Stimulated activated naive CD8-positive, alpha-beta T cell treated with anti-CD3 and anti-CD28 coated beads, Interleukin-15, Interleukin-2, amounts not matched to agents 100 U/mL and 50 U/mL, for 24 hours (primary cell): ENCODE measurements around the gene CIDEB.

ENCODE experiments used
- ATAC-seq: fragments of 150-1000 bp; cut with Tn5 transposase; one replicate; pipeline ENCODE4 v1.10.0; 2021
- DNase-seq: peaks from one replicate; pipeline ENCODE4 v3.0.0; 2021

Gene CIDEB

DNA sequence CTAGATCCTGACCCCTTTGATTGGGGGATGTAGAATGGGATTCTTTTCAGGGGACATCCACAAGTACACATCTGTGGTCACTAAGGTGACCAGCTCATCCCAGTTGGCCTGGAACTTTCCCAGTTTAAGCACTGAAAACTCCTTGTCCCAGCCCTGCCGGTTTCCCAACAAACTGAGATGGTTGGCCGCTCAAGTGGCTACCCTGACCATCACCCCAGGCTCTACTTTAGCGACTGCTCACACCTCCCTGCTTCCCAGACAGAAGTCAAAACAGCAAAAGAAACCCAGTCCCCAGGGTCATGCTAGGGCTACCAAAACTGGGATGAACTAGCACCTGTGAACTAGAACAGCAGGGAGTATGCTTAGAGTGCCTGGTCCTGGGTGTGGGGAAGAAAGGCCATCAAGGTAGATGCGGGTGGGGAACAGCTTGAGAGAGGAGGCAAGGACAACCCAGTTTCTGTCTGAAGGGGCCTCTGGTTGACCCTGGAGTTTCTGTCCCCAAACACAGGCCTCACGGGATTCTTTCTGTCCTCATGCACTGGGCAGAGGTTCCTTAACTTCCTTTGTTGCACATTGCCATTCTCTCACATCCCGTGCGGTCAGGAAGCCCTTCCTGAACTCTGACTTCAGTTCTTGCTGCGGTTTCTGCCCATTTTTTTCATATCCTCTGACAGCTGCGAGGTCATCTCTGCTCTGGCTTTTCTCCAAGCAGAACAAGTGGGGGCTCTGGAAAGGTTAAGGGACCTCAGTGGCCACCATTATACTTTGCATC, 5.1 kb upstream of the CIDEB start:
- DNase-seq (peak; percentile 35), ATAC-seq (no peak)

DNA sequence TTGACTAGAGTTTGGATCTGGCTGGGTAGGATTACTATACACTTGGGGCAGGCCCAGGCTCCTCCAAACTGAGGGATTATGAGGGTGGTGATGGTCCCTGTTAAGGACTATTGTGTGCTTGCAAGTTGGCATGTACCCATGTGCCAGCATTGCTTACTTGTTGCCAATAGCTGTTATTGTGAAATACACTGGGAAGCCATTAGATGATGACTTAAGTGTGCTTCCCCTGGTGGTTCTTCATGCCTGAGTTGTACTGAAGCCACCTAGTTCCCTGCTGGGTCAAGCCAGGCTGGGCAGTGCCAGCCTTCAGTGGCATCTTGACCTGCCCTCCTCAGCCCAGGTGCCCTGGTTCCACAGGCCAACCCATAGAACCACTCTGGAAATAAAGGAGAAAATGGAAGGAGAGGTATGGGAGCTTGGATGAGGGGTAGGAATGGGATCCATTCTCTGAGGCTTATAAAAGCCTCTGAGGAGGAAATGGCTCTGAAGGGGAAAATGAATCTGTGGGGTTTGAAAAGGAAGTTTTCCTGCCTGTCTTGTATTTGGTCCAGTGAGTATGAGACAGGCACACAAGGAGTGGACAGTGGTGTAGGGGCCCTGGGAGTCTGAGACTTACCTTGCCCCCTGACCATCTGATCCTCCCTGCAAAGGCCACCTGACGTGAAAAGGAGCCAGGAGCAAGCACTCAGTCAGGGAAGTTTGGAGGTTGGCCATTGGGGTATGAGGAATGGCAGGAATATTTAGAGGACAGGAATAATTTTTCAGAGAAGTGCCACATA, 4.2 kb upstream of the CIDEB start:
- ATAC-seq = no peak
- DNase-seq = no peak

DNA sequence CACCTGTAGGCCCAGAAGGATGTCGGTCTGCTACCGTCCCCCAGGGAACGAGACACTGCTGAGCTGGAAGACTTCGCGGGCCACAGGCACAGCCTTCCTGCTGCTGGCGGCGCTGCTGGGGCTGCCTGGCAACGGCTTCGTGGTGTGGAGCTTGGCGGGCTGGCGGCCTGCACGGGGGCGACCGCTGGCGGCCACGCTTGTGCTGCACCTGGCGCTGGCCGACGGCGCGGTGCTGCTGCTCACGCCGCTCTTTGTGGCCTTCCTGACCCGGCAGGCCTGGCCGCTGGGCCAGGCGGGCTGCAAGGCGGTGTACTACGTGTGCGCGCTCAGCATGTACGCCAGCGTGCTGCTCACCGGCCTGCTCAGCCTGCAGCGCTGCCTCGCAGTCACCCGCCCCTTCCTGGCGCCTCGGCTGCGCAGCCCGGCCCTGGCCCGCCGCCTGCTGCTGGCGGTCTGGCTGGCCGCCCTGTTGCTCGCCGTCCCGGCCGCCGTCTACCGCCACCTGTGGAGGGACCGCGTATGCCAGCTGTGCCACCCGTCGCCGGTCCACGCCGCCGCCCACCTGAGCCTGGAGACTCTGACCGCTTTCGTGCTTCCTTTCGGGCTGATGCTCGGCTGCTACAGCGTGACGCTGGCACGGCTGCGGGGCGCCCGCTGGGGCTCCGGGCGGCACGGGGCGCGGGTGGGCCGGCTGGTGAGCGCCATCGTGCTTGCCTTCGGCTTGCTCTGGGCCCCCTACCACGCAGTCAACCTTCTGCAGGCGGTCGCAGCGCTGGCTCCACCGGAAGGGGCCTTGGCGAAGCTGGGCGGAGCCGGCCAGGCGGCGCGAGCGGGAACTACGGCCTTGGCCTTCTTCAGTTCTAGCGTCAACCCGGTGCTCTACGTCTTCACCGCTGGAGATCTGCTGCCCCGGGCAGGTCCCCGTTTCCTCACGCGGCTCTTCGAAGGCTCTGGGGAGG, 3.1 kb upstream of the CIDEB start, which contains the start of gene LTB4R:
LTB4R (plus strand) TSS at position 857 of the 959 bp plus-strand sequence. CDS start 4,150 bp downstream, outside the sequence.
- ATAC-seq (peak; percentile 80), DNase-seq (peak; percentile 71)

DNA sequence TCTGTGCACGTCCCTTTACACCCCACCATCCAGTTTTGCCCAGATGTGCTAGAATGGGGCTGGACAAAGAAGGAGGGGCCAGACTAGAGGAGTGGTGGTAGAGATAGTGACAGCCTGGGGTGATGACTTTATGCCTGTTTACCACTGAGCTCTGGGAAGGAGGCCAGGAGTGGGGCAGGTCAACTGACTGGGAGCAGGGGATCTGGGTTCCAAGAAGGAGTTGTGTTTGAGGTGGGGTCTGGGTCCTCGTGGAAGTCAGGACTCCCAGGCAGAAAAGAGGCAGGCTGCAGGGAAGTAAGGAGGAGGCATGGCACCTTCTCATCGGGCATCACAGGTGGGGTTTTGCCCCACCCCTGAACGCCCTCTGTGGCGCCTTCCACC, 2.5 kb upstream of the CIDEB start:
- no peak for ATAC-seq
- peak; percentile 10 for DNase-seq

DNA sequence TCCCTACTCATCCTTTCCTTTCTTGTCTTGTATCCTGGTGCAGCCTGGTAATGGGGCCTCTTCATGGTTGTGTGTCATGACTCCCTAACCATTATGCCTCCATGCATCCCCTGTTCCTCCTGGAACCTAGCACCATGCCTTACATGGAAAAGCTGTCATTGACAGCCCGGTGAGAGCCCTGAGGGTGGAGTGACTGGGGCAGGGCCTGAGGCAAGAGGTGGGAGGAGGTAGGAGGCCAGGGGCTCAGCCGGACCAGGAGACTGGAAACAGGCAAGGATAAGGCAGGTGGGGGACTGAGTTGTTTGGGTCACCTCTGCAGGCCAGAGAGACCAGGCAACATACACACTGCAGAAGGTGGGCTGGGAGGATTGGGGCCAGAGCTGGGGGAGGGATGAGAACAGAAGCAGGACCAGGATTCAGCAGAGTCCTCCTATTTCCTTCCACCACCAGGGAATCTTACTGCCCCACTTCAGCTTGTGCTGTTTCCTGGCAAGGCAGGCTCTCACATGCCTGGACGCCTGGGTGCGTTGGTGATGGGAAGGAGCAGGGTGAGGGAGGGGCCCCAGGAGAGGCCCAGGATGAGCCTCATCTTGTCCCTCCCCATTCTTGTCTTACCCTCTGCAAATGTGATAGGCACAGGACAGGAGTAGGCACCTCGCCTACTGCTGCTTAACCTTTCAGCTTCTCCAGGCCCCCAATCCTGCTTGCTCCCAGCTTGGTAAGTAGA, 1.9 kb upstream of the CIDEB start, which contains the start of gene LTB4R2:
LTB4R2 (plus strand) TSS at position 603 of the 727 bp plus-strand sequence. CDS start 525 bp downstream, outside the sequence.
- ATAC-seq (no peak), DNase-seq (no peak)

DNA sequence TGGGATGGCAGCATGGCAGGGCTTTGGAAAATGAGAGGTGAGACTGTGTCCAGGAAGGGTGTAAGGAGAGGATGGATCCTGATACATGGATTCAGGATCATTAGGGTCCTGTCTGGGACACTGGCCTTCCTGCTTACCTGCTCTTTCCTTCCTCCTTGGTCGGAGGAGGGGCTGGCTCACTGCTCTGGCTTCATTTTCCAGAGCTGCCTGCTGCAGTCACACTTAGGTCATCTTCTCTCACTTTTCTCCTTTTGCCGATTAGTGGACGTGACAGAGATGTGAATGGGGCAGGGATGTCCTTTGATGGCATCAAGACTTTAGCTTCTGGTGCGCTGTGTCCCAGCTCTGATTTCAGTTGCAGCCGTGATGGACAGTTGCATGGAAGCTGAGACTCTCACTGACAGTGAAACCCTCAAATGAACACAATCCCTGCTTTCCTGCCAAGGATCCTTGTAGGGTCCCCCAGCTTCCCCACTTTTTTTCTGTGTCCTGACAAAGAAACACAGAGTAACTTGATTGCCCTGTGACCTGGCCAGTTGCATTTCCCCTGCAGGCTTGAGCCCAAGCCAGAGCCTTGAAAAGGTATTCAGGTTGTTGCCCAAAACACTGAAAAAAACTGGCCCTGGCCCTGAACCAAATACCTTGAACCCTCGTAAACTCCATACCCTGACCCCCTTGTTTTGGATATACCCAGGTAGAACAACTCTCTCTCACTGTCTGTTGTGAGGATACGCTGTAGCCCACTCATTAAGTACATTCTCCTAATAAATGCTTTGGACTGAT, 756 bp upstream of the CIDEB start:
- DNase-seq (no peak), ATAC-seq (no peak)

DNA sequence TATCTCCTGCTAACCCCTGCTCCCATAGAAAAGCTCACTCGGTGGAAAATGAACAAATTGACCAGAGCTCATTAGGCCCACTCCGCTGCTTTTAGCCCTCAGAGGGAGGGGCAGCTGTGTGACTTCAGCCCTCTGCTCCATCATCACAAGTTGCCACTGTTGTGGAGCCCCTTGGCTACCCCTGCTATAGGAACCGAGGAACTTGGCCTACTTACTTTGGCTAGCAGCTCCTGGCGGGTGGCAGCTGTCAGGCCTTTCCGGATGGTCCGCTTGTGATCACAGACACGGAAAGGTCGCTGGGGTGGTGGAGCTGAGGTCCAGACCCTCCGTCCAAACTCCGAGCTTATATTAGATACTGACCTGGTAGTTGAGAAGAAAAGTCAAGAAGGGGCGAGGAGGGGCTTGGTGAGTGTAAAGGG, 612 bp downstream of the CIDEB start:
- ATAC-seq (no peak), DNase-seq (no peak)

DNA sequence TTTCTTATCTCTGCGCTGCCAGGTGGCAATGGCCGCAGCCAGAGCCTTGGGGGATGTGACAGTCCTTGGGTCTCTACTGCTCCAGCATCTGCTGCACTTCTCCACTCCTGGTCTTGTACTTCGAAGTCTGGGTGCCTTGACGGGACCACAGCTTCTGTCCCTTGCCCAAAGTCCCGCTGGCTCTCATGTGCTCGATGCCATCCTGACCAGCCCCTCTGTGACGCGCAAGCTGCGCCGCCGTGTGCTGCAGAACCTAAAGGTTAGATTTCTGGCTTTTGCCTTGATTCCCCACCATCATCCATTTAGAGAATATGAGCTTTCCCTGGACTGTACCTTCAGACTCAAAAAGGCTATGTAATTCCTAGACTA, 3.8 kb downstream of the CIDEB start:
- DNase-seq (no peak), ATAC-seq (no peak)

DNA sequence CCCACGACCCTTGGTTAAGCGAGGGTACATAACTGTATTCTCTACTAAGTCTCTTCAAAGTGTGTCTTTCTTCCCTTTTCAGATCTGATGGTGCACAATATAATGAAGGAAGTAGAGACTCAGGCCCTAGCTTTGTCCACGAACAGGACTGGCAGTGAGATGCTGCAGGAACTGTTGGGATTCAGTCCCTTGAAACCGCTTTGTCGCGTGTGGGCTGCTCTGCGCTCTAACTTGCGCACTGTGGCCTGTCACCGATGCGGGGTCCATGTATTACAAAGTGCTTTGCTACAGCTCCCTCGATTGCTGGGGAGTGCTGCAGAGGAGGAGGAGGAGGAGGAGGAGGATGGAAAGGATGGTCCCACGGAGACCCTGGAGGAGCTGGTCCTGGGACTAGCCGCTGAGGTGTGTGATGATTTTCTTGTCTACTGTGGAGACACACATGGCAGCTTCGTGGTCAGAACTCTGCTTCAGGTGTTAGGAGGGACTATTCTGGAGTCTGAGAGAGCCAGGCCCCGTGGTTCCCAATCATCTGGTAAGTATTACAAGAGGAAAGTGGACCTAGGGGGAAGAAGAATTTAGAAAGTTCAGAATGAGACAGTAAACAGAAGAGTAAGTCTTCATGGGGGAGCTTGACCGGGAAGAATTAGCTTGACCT, 7.3 kb downstream of the CIDEB start:
- DNase-seq = no peak

DNA sequence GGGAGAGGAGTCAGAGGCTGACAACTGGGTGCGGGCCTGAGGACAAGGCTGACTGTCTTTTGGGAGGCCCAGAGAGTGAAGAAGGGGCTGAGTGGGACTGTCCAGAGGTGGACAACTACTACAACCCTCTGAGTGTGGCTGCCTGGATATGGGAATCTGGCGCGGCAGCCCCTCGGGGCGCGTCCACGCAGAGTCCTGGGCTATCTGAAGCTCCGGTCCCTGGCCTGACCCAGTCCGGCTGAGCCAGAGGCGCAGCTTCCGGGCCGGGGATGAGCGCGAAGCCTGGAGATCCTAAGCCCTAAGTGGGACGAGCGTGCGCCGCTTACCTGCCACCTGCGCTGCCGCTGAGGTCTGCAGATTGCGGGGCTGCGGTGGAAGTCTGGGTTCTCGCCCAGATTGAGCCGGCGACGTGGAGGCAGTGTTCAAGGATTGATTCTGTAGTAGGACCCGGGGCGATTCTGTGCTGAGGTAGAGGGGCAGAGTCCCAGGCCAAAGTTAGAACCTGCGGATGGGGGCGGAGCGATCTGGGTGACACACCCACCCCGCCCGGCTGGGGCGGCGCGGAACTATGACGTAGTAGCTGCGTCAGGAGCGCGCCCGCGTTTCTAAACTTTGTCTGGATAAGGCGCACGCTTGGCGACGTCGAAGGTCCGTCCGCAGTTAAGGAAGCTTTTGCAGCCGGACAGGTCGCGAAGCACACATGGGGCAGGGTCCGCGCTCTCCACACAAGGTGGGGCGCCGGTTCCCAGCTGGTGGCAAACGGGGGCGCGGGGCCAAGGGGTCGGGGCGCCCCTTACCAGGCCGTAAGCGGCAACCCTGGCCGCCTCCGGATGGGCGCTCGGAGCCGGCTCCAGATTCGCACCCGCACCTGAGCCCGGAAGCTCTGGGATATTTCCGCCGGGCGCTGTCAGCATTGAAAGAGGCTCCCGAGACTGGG, 8.3 kb downstream of the CIDEB start, which contains the start of the genes DHRS1 and NOP9:
DHRS1 (minus strand) TSS at position 526 of the 937 bp plus-strand sequence. CDS start 674 bp downstream, outside the sequence.
NOP9 (plus strand) TSS at position 596 of the 937 bp plus-strand sequence; CDS start at position 701, 105 bp downstream.
- DNase-seq (peak; percentile 96), ATAC-seq (peak; percentile 78)

More for the DNA sequence above, 7.3 kb downstream of the CIDEB start:
- ATAC-seq = no peak

DNA sequence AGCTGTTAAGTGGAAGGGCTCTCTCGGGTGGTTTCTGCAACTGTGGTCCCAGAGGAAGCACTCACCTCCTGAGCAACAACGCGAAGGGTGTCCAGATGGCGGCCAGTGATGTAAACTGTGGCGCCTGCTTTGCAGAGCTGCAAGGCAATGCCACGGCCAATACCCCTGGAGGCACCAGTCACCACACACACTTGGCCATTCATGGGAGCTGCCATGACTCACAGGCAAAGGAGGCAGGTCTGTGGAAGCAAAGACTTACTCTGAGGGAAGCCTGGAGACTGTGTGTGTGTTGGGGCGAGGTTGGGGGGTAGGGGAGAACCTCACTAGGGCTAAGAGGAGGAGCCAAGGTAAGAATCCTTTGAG, 8.9 kb downstream of the CIDEB start:
- DNase-seq = no peak

DNA sequence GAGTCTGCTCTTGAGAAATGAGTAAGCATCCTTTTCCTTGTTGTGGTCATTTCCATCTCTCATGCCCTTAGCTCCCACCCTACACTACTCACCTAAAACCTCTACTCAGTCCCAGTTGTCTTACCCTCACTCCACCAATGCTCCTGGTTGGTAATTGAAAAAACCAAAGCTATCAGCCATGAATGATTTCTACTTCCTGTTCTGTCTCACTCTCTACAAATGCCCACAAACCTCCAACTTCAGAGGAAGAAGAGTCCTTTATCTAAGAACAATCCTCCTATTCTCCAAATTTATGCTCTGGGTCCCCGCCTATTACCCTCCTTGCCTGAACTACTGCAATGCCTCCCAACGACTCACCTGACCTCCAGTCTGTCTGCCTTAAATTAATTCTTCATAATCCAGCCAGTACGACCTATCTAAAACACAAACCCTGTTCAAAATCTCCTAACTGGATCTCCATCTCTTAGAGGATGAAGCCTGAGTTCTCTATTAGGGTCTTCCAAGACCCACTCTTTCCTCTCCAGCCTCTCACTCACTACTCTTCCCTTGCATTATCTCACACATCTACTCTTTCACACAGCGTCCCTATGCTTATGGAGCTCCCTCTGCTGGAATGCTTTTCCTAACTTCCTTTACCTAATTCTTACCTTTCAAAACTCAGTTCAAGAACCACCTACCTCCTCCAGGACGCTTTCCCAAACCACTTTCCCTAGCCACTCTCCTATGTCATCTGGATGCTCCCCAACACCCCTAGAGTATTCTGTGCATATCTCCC, 10.4 kb downstream of the CIDEB start:
- ATAC-seq = peak; percentile 19
- DNase-seq = no peak

More for the DNA sequence above, 8.9 kb downstream of the CIDEB start:
- ATAC-seq = no peak

DNA sequence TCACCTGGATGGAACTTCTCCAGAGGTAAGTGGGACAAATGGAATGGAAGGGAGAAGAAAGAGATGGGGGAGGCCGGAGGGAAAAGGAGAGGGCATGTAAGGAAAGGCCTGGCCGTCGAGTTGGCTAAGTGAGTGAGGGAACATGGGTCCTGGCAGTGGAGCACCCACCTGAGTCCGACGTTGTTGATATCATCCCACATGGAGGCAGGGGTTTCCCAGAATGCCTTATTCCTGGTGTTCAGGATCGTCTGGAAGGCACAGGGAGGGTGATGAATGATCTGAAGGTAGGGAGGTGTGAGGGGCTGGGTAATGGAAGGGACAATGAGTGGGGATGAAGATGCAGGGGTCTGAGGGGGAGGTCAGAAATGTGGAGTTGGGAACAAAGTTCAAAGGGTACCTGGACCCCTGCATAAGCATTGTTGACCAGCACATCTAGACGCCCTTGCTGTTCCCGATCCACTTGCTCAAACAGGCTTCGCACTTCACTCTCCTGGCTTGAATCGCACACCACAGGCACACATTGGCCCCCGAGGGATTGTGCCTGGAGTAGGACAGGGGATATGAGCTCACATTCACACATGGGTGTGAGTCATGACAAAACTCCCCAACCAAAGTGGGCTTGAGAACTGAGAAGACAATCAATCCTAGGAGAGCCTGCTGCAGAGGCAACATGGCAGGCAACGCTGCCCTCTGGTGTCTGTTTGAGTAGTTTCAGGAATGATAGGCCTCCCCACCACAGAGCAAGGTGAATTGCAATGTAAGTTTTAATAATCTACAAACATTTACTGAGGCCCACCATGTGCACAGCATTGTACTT, 11.2 kb downstream of the CIDEB start:
- DNase-seq = peak; percentile 78
- peak; percentile 87 for ATAC-seq

DNA sequence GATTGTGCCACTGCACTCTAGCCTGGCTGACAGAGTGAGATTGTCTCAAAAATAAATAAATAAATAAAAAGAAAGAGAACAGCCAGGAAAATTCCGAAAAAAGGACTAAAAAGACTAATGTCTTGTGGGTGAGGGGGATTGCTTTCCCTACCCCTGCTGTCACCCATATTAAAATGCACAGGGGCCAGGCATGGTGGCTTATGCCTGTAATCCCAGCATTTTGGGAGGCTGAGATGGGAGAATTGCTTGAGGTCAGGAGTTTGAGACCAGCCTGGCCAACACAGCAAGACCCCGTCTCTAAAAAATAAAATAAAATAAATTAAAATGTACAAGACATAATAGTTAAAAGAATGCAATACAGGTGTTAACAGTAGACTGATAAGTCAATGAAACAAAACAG, 14.3 kb downstream of the CIDEB start:
- no peak for ATAC-seq
- DNase-seq = no peak

DNA sequence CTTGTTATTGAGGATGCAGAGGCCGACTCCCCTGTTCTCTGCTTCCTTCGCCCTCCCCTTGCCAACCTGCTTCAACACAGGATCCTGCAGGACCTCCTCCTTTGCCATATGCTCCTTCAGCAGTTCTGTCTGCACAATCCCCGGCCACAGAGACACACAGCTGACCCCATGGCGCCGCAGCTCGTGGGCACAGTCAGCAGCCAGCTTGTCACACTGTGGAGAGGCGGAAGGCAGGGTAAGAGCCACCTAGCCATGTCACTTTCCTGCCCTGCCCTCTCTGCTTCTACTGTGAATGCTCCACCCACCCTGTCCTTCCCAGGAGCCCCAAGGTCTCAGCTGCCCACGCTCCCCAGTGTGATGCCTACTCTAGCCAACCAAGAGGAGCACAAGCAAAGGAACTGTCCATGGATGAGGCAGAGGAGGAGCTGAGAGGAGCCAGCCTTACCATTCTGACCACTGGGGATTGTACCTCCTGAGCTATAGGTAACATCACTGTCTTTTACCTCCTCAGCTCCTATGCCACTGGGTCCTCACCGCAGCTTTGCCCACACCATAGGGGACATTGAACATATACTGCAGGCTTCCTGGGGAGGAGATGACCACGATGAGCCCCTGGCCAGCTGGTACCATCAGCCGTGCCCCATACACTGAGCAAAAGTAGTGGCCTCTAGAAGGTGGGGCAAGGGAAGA, 15.5 kb downstream of the CIDEB start:
- no peak for ATAC-seq
- DNase-seq = no peak

DNA sequence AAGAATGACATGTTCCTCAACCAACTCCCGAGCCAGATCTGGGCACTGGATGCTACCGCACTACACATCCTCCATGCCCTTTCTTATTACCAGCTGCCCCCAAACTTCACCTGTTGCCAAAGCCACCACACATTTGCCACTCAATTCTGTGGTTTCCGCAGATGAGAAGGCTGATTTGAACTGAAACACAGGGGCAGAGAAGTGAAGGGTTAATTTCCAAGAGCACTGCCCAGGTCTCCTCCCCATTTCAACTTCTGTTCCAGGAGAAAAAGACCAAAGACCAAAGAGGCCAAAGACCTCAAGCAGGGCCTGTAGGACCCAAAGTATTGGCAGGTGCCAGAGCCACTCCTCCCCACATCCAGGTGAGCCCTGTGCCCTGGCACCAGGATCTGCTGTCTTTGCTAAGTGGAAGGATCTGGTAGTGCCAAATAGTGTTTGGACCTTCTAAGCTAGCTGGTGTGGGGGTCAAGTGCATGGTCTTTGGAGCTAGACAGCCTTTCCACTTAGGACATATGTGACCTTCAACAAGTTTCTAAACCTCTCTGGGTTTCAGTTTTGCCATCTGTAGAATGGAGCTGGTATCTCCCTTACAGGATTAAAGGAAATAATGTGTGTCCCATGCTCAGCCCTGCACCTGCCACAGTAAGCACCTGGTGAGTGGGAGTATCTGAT, 16.2 kb downstream of the CIDEB start:
- no peak for DNase-seq
- no peak for ATAC-seq
